ENCODE data around the gene OTX1. TPM values are rescaled to one million over a fixed set of nuclear protein-coding genes. Genes with fewer than 3 reads are reported as not detected.

The OTX1 gene
- total and polyA plus RNA-seq, 2 of the 8 experiments (the other 6 are each of a cell fraction or from before 2014, with no cell fraction given) = 0.24 to 3.3 TPM

GRCh38 chr2:63046552-63046951 lies 4.1 kb upstream of the OTX1 start:
- H4K91ac ChIP-seq (replicated peaks; ENCODE audit: insufficient read length, low read length) = no peak overlapping the region
- H3K14ac ChIP-seq (ENCODE audit: insufficient read length) = no peak overlapping the region
- H3K23me2 ChIP-seq (ENCODE audit: low read depth, low read length) = peaks cover 35% of the 10 kb centered on the region
- no peaks in the 10 kb centered on the region for H3K9me3 ChIP-seq (ENCODE audit: insufficient read depth in 2 of 2, low read depth in 1 of 2, low read length in 1 of 2)
- no peak overlapping the region for H2BK5ac ChIP-seq (ENCODE audit: low read depth, low read length)
- no peak overlapping the region for H2BK20ac ChIP-seq (ENCODE audit: low read length)
- WGBS, 2 experiments (ENCODE audit: extremely low coverage in 1 of 2, insufficient coverage in 1 of 2, insufficient read length in 1 of 2, insufficient replicate concordance in 2 of 2, low coverage in 1 of 2, low lambda C conversion rate in 2 of 2, missing lambda C conversion rate in 1 of 2) = 3% methylated on average over 7 of the region's 7 CpGs; no CpG with 5 or more reads in 1 of the 2 experiments
- H3K4ac ChIP-seq (replicated peaks; ENCODE audit: insufficient read length, low read depth, low read length) = no peak overlapping the region
- H3K4me1 ChIP-seq (replicated peaks in 1 of 4; ENCODE audit: control insufficient read depth in 3 of 4, insufficient read depth in 4 of 4, low read length in 3 of 4) = peaks cover 4 to 32% (median 17%) of the 10 kb centered on the region in 4 experiments
- H3K9ac ChIP-seq (replicated peaks in 1 of 4; ENCODE audit: extremely low read depth in 1 of 4, low read depth in 3 of 4, low read length in 3 of 4) = no peak overlapping the region
- no peak overlapping the region for H3K23ac ChIP-seq (ENCODE audit: insufficient read length)
- peak overlapping the region; percentile 86 to 97; a peak in 3 of 4 replicates for H3K4me2 ChIP-seq (ENCODE audit: insufficient read depth in 1 of 2, low read depth in 2 of 2, low read length in 2 of 2)
- no peak overlapping the region for H4K5ac ChIP-seq (ENCODE audit: insufficient read length, low read depth, low read length)
- H3K18ac ChIP-seq (ENCODE audit: extremely low read depth, low read length) = no peak overlapping the region
- H2BK120ac ChIP-seq (replicated peaks; ENCODE audit: low read depth, low read length) = no peak overlapping the region
- H3K4me3 ChIP-seq (ENCODE audit: extremely low read depth in 1 of 4, insufficient read depth in 2 of 4, low read depth in 3 of 4, low read length in 4 of 4) = peak overlapping the region in 3 of 4 experiments; percentile 53 to 74 (median 66); a peak in 4 of 8 replicates
- no peaks in the 10 kb centered on the region for H4K20me1 ChIP-seq (replicated peaks in 1 of 2; ENCODE audit: control insufficient read depth in 1 of 2, insufficient read depth in 2 of 2, low read length in 2 of 2)
- H4K8ac ChIP-seq (ENCODE audit: extremely low read depth, insufficient read depth, low read length) = no peak overlapping the region
- H2BK12ac ChIP-seq (ENCODE audit: low read depth, low read length) = no peak overlapping the region
- FAIRE-seq (no peak), DNase-seq (ENCODE audit: low read depth in 1 of 2, low spot score in 2 of 2) (no peak)
- no peaks in the 10 kb centered on the region for H3K79me1 ChIP-seq (ENCODE audit: low read depth, low read length)
- no peak overlapping the region for H2AFZ ChIP-seq (ENCODE audit: low read length)
- no peak overlapping the region for H2AK5ac ChIP-seq (ENCODE audit: low read depth, low read length)
- peaks cover under 1 to 61% (median 45%) of the 10 kb centered on the region in 4 experiments; a peak in 6 of 7 replicates for H3K27me3 ChIP-seq (replicated peaks in 1 of 4; ENCODE audit: control insufficient read depth in 3 of 4, extremely low read depth in 1 of 4, insufficient read depth in 3 of 4, low read length in 3 of 4)
- H2BK15ac ChIP-seq (ENCODE audit: low read length) = no peak overlapping the region
- CTCF ChIA-PET (ENCODE audit: partially characterized antibody) = interaction anchor here (0.6 to 7.9 kb wide), 6 partner anchors 8 to 438 kb away, joined by 3 to 50 read pairs (median 4); no protein-coding TSS in a partner anchor
- H3K56ac ChIP-seq (replicated peaks; ENCODE audit: insufficient read length, low read depth, low read length) = no peak overlapping the region
- no peaks in the 10 kb centered on the region for H3K36me3 ChIP-seq (ENCODE audit: control insufficient read depth in 2 of 4, insufficient read depth in 4 of 4, low read length in 3 of 4)
- TF ChIP-seq TEAD4 (IDR thresholded peaks at IDR 0.05; ENCODE audit: low read depth, low read length) (0 out of 2 replicates have a peak, but pooled peaks have one; percentile 45), RAD21 (IDR thresholded peaks at IDR 0.05 in 1 of 2, conservative IDR thresholded peaks at IDR 0.05 in 1 of 2; ENCODE audit: low read depth in 2 of 2, low read length in 2 of 2) (no peak)
- no peaks in the 10 kb centered on the region for H3K79me2 ChIP-seq (ENCODE audit: control insufficient read depth in 1 of 2, insufficient read depth in 2 of 2, low read length in 2 of 2)
- POLR2A ChIA-PET (ENCODE audit: partially characterized antibody) = interaction anchor here (6.8 kb wide), 1 partner anchor 13 kb away, joined by 32 read pairs; no protein-coding TSS in a partner anchor
- no peak overlapping the region for H3K27ac ChIP-seq (ENCODE audit: low read depth, low read length)

Data from H1 (cell line).